ENCODE data around the gene CLC.
"Not testable (repeated sequence)": the region's sequence is repeated elsewhere in the genome, so short reads cannot be mapped to it uniquely, and the experiment has no call there.

The CLC gene

DNA sequence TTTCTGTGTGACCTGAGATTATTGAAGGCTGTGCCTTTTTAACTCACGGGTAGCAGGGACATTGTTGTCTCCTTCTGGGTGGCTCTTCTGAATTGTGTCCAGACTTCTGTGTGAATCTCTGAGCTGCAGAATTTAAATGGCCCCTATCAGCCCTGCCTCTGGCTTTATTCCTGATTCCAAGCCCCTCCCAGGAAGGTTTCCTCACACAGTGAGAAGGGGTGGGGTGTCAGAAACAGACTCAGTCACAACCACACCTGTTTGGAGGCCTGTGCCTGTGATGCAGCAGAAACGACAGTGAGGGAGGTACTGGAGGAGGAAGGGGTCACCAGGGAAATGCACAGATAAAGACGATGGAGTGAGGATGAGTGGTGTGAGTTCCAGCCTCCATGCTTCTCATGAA, at the start of gene CLC:
TSS of gene CLC (minus strand) at position 139 of the 400 bp plus-strand sequence. CDS start at position 62, 77 bp downstream.
- DNase-seq: no peak

DNA sequence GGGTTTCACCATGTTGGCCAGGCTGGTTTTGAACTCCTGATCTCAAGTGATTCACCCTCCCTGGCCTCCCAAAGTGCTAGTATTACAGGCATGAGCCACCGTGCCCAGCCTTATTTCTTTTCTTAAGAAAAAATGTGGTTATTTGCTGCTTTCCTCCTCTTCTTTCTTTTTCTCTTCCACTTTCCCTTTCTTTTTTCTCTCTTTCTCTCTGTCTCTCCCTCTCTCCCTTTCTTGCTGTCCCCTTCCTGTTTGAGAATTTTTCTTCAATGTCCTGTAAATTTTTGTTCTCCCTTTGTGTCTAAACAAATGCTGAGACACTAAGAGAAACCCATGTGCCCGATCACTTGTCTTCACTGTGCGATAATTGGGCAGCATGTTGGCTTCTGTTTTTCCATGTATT, 43.1 kb upstream of the CLC start:
- DNase-seq: no peak

DNA sequence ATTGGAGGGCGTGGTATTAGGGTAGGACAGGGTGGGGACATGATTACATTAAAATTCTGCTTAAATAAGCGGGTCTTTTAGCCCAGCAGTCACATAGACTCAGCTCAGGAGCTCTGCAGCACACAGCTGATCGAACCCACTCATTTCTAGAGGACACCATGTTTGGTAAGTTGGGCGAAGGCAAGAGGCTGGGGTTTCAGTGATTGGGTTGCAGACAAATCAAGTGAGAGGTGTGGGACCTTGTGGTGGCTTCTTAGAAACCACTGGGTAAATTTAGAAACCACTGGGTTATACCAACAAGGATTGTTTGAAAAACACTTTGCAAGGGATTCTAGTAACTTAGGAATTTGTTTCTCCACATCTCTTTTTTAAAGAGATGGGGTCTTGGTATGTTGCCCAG, 40.9 kb upstream of the CLC start, which contains the start of gene LEUTX:
TSS of gene LEUTX (plus strand) at position 92 of the 400 bp plus-strand sequence. CDS start at position 159, 67 bp downstream.
- DNase-seq: no peak

DNA sequence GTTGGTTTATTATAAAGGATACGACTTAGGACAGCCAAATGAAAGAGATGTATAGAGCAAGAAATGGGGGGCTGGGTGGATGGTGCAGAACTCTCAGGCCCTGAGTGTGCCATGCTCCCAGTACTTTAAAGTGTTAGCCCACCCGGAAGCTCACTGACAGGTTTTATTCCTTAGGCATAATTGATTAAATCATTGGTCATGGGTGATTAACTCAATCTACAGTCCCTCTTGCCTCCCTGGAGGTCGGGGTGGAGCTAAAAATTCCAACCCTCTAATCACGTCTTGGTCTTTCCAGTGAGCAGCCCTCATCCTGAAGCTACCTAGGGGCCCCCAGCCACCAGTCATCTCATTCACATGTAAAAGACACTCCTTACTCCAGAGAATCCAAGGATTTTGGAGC, 31.0 kb upstream of the CLC start:
- DNase-seq: no peak

DNA sequence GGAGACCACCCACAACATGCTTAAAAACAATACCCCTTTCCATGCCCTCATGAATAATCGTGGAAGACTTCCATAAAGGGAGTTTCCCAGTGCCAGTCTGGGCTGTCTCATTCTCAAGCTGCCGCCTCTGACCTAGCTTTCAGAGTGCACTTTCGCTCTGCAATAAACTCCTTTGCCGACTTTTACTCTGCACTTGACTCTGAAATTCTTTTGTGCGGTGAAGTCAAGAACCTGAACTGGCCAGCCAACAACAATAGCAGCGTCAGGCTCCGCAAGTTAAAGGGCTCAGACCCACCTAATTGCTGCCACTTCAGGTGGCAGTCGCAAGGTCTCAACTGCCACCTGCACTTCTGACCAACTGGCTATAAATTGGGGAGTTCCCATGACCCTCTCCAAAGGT, 30.5 kb upstream of the CLC start:
- no peak for DNase-seq

DNA sequence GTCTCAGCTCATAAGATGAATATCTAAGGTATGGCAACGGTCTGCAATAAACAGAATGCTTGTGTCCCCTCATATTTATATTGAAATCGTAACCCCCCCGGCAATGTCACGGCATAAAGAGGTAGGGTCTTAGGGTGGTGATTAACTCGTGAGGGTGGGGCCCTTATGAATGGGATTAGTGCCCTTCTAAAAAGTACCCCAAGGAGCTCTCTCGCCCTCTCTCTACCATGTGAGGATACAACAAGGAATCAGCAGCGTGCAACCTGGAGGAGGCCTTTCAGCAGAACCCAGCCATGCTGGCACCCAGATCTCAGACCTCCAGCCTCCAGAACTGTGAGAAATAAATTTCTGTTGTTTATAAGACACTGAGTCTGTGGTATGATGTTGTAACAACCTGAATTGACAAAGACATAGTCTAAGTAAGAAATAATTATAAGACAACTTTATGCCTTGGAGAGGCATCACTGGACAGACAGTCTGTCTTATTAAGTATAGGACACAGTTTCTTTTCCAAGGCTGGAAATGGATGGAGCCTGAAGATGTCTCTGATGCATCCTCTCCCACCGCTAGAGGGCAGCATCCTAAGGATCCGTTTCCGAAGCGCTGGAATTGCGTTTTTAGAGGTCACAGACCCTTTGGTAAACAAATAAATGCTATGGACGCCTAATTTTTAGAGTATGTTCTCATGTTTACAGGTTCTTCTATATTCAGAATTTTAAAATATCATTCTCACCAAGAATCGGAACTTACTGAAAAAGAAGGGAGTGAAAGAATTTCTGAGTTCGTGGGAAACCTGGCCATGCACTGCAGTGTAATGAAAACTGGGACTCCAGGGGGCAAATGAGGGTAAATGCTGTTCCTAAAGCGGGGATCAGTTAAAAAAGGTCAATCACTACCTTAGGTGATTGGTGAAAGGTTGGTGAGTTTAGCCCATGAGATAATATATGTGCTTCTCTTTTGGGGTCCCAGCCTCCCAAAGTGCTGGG, 27.6 kb upstream of the CLC start:
- peak in 1 of 2 experiments; percentile 25 for DNase-seq

DNA sequence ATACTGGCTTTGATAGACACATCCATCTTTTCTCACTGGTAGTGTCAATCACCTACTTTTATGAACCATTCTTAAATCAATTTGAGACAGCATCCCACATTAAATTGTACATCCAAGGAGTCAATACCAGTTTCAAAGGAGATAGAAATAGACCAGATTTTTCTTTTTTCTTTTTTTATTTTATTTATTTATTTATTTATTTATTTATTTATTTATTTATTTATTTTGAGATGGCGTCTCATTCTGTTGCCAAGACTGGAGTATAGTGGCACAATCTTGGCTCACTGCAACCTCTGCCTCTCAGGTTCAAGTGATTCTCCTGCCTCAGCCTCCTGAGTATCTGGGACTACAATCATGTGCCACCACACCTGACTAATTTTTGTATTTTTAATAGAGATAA, 24.0 kb upstream of the CLC start:
- DNase-seq: not testable (repeated sequence)

DNA sequence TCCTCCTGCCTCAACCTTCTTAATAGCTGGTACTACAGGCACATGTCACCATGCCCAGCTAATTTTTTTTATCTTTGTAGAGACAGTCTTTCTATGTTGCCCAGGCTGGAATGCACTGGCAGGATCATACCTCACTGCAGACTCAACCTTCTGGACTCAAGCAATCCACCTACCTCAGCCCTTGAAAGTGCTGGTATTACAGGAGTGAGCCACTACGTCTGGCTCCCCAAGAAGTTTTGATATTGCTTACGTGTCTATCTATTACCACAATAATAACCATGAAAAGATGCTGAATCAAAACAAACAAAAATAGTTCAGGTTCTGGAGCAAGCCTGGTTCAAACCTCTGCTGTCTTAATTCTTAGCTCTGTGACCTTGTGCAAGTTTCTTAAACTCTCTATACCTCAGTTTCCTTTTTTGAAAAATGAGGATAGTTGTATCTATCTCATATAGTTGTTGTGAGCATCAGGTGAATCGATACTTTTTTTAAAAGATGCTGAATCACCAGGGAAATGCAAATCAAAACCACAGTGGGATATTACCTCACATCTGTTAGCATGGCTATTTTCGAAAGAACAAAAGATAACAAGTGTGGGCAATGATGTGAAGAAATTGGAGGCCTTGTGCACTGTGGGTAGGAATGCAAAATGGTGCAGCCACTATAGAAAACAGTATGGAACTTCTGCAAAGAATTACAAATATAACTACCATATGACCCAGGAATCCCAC, 21.8 kb upstream of the CLC start:
- DNase-seq: no peak

DNA sequence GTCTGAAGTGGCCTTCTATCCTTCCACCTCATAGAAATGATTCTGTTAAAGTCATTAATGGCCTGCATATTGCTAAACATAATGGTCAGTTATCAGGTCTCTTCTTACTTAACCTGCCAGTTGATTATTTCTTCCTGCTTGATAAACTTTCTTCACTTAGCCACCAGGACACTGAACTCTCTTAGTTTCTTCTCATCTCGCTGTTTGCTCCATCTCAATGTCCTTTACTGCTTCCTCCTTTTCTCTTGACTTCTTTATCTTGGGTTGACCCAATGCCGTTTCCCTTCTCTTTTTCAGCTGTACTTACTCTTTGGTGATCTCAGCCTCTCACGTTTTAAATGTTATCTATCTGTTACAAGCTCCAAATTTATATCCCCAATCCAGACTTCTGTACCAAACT, 17.1 kb upstream of the CLC start:
- DNase-seq: no peak

DNA sequence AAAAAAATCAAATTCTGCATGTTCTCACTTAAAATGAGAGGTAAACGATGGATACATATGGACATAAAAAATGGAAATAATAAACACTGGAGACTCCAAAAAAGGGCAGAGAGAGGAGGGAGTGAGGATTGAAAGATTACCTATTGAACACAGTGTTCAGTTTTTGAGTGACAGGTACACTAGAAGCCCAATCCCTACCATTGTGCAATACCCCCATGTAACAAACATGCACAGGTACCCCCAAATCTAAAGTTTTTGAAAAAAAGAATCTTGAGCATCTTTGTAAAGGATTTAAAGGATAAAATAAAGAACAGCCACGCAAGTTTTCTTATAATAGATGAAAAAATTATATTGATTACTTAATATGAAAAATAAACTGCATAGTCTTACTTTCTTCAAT, 16.7 kb upstream of the CLC start:
- DNase-seq: no peak

DNA sequence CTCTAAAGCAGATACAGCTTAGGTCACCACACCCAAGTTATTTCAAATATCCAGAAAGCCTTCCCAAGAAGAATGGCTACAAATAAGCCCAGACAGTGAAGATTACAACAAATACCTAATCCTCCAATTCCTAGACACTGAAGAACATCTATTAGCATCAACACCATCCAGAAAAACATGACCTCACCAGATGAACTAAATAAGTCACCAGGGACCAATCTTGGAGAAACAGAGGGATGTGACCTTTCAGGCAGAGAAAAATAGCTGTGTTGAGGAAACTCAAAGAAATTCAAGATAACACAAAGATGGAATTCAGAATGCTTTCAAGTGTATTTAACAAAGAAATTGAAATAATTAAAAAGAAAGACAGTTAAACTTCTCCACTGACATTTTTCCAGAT, 15.0 kb upstream of the CLC start:
- no peak for DNase-seq

DNA sequence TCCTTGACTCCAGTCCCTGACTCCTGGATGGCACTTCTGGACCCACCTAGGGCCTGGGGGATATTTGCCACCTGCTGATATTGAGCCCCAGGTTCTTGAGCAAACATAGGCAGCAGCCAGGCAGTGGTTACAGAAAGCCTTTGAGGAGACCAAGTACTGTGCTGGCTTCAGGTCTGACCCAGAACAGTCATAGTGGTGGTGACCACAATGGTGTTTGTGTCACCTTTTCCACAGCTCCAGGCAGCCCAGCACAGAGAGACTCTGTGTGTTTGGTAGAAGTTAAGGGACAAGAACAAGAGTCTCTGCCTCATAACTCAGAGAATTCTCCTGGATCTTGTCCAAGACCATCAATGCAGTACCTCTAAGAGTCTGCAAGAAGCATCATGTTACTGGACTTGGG, 14.6 kb upstream of the CLC start:
- DNase-seq: no peak

DNA sequence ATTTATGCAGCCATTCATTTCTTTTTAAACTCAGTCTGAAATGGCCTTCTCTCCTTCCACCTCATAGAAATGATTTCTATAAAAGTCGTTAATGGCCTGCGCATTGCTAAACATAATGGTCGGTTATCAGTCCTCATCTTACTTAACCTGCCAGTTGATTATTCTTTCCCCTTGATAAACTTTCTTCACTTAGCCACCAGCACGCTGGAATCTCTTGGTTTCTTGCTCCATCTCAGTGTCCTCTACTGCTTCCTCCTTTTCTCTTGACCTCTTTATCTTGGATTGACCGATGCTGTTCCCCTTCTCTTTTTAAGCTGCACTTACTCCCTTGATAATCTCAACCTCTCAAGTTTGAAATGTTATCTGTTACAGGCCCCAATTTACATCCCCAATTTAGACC, 12.2 kb upstream of the CLC start:
- DNase-seq: no peak

DNA sequence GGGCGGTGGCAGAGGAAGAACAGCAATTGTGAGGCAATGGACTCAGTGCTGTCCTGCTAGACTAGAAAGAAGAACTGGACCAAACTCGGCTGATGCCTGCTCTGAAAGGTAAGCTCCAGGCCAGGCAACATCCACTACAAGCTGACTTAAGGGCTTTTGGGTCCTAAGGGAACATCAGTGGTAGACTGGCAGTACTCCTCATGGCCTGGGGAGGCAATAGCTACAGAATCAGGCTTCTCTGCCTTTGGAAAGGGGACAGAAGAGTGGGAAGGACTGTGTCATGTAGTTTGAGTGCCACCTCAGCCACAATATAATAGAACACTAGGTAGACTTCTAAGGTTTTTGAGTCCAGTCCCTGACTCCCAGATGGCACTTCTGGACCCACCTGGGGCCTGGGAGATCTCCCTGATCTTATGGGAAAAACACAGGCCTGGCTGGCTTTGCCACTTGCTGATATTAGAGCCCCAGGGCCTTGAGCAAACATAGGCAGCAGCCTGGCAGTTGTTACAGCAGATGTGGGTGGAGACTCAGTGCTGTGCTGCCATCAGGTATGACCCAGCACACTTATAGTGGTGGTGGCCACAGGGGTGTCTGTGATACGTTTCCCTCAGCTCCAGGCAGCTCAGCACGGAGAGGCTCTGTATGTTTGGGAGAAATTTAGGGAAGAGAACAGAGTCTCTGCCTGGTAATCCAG, 9.2 kb upstream of the CLC start:
- no peak for DNase-seq

DNA sequence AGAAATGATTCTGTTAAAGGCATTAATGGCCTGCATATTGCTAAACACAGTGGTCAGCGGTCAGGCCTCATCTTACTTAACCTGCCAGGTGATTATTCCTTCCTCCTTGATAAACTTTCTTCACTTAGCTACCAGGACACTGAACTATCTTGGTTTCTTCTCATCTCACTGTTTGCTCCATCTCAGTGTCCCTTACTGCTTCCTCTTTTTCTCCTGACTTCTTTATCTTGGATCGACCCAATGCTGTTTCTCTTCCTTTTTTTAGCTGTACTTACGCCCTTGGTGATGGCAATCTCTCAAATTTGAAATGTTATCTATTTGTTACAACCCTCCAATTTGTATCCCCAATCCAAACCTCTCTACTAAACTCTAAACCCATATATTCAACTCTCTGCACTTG, 7.8 kb upstream of the CLC start:
- DNase-seq: no peak

DNA sequence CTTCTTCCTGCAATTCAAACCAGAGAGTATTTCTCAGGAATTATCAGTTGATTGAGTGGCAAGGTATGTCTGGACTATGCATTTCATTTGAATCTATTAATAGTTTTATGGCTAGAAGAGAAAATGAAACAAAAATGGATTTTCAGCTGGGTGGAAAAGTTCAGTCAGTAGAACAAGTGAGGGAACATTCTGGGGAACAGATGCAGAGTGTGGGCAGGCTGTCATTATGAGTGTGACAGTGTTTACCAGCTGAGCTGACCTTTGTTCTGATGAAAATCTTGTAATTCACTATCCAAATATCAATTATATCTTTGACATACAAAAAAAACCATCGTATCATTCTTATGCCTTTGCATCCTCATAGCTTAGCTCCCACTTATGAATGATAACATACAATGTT, 2.6 kb upstream of the CLC start:
- no peak for DNase-seq

DNA sequence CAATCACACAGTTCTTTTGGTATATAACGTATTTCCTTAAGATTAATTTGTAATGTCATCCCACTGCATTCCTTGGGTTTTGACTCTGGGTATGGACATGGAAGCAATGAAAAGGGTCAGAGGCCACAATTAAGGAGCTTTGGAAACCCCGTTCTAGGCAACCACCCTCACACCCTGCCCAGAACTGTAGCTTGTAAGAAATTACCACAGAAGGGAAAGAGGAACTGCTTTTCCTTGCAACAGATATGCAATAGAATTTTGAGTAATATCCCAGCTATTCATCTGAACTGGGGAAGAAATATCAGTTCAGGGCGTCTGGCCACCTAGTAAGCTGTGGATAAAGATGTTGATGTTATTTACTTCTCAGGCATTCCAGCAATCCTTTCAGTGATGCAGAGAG, 985 bp upstream of the CLC start:
- DNase-seq: peak; percentile 15 to 19

DNA sequence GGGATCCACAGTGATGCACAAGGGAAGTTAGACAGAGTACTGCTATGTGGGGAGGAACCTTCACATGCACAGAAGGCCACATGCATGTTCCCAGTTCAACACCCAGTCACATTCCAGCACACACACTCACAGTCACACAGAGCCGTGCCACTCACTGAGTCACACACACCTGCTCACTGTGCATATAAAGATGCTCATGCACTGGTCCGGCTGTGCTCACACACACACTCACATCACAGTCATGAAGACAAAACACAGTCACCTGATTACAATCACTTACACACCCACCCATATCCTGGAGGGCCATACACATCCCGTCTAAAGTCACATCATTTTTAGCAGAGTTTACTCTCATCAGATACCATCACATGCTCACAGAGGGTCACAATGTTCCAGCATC, 478 bp downstream of the CLC start:
- no peak for DNase-seq

DNA sequence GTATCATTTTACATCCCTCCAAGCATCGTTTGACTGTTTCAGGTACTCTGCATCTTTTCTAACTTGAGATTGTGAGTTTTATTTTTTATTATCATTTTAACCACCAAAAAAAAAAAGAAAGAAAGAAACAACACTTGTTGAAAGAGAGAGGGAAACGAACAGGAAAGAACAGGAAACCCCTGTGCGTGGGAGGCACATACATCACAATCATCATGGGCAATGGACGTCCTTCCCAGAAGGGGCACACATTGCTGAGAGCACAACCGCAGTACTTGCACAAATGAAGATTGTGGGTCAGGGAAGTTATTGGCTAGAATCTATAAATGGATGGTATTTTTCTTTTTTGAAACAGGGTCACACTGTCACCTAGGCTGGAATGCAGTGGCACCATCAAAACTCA, 1.7 kb downstream of the CLC start:
- DNase-seq: no peak

DNA sequence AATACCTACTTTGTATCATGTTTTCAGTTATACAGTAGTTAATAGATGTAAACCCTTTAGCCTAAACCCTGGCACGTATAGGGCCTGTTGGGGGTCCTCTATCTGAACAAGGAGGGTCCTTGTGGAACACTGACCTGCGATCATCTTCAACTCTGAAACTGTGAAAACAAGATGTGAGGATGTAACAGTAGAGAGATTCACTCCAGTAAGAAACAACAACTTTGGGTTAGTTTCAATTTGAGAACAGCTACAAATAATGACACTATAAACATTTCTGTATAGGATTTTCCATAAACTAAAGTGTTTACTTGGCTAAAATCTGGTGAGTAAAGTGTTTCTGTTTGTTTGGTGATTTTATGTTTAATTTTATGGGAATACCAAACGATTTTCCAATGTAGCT, 2.1 kb downstream of the CLC start:
- DNase-seq: no peak

DNA sequence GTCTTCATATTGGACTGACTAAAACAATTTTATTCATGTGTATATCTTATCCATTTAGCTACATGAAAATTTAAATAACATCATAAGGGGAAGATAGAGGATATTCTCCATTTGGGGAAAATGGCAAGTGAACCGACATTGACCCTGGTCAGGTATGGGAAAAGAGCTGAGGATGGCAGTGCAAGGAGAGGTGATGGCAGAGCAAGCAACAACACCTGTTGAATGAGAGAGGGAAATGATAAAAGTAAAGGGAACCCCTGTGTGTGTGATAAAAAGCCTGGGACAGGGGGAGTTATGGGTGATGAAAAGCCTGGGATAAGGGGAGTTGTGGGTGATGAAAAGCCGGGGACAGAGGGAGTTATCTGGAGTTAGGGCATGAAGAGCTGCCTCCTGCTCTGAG, 4.0 kb downstream of the CLC start:
- no peak for DNase-seq

DNA sequence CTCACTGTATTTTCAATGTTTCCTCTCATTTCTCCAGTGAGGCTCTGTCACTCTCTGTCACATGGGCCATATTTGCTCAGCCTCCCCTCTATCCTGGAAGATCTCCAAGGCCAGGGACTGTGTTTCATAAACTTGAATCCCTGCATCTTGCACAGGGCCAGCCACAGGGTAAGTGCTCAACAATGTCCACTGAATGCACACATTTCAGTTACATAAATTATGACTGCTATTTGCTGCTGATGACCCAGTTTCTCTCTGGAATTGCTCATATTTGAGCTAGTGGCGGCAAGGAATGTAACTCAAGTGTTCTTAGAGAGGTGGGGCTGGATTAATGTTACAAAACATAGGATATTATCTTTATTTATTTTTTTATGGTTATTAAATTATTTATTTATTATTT, 6.1 kb downstream of the CLC start:
- no peak for DNase-seq

DNA sequence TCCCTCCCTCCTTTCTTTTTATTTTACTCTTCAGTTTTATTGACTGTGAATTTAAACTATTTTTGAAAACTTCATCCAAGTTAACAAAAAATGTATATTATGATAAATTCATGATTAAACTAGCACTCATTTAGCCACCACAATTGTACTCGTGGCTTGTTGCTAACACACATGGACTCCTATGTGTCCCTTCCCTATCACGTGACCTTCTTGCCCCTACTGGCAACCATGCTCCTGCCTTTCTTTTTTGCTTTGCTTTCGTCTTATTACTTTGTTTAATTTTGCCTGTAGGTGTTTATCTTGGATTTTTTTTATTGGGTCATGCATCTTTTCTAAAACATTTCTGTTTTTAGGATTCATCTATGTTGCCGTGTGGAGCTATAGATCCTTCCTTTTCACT, 8.2 kb downstream of the CLC start:
- no peak for DNase-seq

DNA sequence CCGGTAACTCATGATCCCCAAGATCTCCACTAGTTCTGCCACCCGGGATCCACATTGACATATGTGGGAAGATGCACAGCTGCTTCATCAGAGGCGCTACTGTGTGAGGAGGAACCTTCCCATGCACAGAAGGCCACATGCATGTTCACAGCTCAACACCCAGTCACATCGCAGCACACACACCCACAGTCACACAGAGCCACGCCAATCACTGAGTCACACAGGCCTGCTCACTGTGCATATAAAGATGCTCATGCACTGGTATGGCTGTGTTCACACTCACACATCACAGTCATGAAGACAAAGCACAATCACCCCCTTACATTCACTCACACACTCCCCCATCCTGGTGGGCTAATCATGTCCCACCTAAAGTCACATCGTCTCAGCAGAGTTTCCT, 9.8 kb downstream of the CLC start:
- DNase-seq: no peak

Data from AML-193 (cell line).